ENCODE results near the gene CCDC85B. TPM values are rescaled to one million over a fixed set of nuclear protein-coding genes. Genes with fewer than 3 reads are reported as not detected.

The CCDC85B gene
- total RNA-seq, 1 donor: 43.6 TPM

- DNase-seq (ENCODE audit: low read depth in 2 of 3, low spot score in 2 of 3): peak in 2 of 3 donors; percentile 49 to 55
Observed at GRCh38 chr11:65857500-65857852, 33.0 kb upstream of the CCDC85B start.

GRCh38 chr11:65857853-65858680 is 32.4 kb upstream of the CCDC85B start, which contains the start of gene CFL1:
CFL1 (minus strand) TSS chr11:65858180; CDS start chr11:65858099, 81 bp downstream.
- DNase-seq (ENCODE audit: low read depth in 2 of 3, low spot score in 2 of 3): peak; percentile 89 to 98 (median 97)

DNA sequence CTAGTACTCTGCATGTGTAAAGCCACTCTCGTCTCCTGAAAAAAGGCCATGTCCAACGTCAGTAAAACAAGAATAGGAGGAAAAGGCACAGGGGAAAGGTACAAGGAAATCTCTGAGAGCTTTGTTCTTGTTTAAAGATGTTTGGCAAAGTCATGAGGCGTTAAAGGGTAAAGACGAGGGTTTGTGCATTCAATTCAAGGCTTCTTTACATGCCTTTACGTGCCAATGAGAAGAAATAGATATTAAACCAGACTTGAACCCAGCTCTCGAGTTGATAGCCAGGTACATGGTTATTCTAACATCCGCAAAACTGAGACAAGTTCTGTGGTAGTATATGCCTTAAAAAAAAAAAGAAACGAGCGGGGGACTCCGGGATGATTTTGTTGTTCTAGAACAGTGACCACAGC is 31.8 kb upstream of the CCDC85B start:
- peak in 1 of 3 donors; percentile 53 for DNase-seq (ENCODE audit: low read depth in 2 of 3, low spot score in 2 of 3)

DNA sequence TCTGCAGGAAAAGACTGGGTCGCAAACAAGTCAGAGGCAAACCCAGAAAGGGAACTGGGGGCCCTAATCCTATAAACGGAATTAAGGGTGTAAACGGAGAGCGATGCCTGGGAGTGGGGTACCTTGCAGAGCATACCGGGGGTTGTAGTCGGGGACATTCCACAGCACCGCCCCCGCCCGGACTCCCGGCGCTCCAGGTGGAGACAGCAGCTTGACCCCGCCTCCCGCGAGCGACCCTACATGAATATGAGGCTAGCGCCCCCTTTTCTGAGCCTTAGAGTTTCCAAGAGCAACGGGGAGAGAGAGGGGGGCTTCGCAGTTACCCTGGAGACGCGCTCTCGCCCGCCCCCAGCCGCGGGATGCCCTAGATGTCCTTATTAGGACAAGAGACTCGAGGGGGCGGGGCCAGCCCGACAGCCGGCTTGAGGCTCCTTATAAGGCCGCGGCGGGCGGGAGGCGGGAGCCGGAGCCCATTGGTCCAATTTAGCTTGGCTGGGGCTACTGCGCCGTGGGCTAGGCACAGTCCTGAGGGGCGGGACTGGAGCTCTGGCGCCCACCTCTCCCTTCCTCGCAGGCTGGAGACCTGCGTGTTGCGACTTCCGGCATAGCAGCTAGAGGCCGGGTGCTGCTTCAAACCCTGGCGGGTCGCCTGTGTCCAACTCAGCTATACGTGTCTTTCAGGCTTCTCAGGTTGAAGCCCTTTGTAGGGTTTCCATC is 31.2 kb upstream of the CCDC85B start:
- peak; percentile 79 to 99 (median 98) for DNase-seq (ENCODE audit: low read depth in 2 of 3, low spot score in 2 of 3)

DNA sequence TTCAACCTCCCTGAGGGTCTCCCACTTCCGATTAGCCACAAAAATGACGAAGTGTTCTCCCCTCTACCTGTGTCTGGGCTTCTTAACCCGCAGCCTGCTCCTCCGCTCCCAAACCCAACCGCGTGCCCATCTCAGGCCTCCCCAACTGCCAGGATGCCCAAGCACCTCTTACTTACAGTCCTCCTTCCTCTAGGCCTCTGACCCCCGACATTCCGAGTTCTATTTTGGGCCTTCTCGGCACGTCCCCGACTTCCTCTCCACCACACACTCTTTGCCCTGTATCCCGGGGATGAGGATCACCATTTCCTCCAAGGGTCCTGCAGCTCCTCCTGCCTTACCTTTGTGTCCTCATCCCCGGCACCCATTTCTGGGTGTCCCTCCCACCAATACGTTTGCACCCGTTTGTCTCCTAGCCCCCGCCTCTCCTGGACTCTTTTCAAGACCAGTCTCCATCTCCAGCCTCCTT is 30.6 kb upstream of the CCDC85B start:
- DNase-seq (ENCODE audit: low read depth in 2 of 3, low spot score in 2 of 3): no peak

DNA sequence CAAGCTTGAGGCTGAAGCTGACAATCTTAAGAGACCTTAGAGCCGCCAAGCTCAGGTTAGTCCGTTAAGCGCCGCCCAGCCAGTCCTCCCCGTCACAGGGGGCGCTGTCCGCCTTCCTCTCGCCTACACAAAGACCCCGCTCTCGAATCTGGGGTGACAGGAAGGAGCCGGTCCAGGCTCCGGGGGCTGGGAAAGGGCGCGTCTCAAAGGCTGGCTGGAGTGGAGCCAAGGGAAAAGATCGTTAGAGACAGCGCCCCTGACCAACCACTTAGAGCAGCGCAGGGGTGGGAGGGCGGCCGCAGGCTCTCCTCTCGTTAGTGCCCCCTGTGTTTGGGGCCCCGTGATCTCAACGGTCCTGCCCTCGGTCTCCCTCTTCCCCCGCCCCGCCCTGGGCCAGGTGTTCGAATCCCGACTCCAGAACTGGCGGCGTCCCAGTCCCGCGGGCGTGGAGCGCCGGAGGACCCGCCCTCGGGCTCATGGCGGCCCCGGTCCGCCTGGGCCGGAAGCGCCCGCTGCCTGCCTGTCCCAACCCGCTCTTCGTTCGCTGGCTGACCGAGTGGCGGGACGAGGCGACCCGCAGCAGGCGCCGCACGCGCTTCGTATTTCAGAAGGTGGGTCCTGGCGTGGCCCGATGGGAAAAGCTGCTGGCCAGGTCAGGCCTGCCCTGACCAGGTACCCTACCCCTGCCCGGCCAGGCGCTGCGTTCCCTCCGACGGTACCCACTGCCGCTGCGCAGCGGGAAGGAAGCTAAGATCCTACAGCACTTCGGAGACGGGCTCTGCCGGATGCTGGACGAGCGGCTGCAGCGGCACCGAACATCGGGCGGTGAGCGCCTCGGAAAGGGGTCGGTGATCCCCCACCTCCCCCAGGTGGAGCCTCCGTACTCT is 30.0 kb upstream of the CCDC85B start, which contains the start of gene MUS81:
MUS81 (plus strand) TSS at position 156 of the 887 bp plus-strand sequence; CDS start at position 477, 321 bp downstream.
- DNase-seq (ENCODE audit: low read depth in 2 of 3, low spot score in 2 of 3): peak; percentile 90 to 100 (median 97)

DNA sequence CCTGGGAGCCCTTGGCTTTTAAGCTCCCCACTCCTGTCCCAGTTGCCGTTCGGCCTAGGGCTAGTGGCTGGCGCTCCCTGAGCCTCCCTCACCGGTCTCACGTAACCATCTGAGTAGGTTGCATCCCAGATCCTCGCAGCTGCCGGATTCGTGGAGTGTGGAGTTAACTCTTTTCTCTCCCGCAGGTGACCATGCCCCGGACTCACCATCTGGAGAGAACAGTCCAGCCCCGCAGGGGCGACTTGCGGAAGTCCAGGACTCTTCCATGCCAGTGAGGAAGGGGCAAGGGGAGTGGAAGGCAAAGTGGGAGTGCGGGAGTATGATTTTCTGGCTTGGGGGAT is 29.3 kb upstream of the CCDC85B start:
- DNase-seq (ENCODE audit: low read depth in 2 of 3, low spot score in 2 of 3): no peak

- DNase-seq (ENCODE audit: low read depth in 2 of 3, low spot score in 2 of 3): no peak
Observed at GRCh38 chr11:65861533-65862183, 28.8 kb upstream of the CCDC85B start.

DNA sequence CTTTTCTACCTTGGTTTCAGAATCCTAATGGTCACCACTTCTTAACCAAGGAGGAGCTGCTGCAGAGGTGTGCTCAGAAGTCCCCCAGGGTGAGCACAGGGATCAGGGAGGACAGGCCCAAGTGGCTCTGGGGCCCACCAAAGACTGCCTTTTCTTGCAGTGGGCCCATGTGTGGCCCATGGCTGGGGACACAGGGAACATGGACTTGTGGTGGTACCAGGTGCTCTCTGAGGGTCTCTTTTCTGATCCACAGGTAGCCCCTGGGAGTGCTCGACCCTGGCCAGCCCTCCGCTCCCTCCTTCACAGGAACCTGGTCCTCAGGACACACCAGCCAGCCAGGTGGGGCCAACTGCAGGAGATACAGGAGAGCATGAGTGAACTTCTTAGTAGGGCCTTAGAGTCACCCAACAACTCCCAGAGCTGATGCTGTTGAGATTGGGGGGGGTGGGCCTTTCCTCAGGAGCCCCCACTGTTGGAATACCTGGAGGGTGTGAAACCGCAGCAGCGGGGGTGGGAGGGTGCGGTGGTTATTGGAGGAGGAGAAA is 28.2 kb upstream of the CCDC85B start:
- DNase-seq (ENCODE audit: low read depth in 2 of 3, low spot score in 2 of 3): no peak

DNA sequence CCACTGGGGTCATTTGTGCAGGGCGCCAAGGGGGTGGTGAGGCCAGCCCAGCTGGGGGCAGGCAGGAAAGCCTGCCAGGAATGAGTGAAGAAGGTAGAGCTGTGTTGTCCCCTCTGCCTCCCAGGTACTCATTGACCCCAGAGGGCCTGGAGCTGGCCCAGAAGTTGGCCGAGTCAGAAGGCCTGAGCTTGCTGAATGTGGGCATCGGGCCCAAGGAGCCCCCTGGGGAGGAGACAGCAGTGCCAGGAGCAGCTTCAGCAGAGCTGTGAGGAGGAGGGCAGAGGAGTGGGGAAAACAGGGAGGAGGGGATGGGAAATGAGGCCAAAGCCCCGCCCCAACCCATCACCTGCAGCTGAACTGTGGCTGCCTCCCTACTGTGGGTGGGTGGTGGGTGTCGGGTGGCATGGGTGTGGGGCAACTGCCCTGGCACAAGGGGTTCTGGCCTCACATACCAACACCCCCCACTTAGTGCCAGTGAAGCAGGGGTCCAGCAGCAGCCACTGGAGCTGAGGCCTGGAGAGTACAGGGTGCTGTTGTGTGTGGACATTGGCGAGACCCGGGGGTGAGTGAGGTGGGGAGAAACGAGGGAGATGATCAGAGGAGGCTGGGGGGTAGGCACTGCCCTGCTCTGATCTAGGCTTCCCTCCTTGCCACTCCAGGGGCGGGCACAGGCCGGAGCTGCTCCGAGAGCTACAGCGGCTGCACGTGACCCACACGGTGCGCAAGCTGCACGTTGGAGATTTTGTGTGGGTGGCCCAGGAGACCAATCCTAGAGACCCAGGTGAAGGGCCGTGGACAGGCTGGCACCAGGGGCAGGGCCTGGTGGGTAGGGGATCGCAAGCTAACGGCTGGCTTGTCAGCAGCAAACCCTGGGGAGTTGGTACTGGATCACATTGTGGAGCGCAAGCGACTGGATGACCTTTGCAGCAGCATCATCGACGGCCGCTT is 27.3 kb upstream of the CCDC85B start:
- no peak for DNase-seq (ENCODE audit: low read depth in 2 of 3, low spot score in 2 of 3)

DNA sequence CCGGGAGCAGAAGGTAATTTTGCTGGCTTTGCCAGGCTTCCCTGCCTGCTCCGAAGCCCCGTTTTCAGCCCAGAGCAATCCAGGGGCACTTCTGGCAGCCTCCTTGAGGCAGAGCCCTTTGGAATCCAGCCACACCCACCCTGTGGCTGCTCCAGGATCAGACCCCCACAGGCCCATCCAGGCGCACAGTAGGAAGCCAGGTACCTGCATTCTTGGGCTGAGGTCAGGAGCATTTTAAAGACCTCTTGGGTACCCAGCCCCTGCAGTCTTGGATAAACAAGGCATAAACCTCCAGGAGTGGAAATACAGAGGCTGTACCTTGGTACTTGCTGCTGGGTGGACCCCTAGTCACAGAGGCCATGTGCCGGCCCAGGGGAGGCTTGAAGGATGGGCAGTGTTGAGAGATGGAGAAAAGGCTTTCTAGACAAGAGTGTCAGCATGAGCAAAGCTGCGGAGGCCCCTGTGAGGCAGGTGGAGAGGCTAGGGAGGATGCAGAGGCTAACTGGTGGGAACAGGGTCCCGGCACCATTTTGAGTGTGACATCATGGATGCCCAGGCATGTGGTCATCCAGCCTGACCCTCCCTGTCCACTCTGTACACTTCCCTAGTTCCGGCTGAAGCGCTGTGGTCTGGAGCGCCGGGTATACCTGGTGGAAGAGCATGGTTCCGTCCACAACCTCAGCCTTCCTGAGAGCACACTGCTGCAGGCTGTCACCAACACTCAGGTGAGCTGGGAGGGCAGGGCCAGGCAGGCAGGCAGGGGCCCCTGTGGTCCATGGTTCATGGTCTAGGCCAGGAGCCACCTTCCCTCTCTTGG is 26.4 kb upstream of the CCDC85B start:
- no peak for DNase-seq (ENCODE audit: low read depth in 2 of 3, low spot score in 2 of 3)

- no peak for DNase-seq (ENCODE audit: low read depth in 2 of 3, low spot score in 2 of 3)
Observed at GRCh38 chr11:65864706-65865471, 25.6 kb upstream of the CCDC85B start.

DNA sequence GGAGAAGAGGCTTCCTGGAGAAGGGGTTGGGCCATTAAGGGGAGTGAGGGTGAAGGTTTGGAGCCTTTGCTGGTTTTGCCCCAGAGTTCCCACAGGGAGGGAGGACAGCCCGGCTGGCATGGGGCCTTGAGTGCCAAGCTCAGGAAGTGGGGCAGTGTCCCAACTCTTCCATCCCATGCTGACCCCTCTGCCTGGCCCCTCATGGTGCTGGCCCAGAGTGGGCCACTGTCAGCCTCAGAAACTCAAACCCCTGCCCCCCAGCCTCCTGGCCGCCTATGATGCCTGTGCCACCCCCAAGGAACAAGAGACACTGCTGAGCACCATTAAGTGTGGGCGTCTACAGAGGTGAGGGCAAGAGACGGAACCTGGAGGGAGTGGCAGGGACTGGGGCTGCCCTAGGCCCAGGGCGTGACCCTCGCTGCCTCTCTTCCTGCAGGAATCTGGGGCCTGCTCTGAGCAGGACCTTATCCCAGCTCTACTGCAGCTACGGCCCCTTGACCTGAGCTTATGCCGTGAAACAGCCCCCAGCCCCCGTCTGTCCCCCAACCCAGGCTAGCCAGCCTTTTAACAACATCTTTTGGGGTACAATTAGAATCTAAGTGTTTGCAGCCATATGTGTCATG is 24.8 kb upstream of the CCDC85B start:
- DNase-seq (ENCODE audit: low read depth in 2 of 3, low spot score in 2 of 3): no peak

- no peak for DNase-seq (ENCODE audit: low read depth in 2 of 3, low spot score in 2 of 3)
Observed at GRCh38 chr11:65866509-65867283, 23.8 kb upstream of the CCDC85B start.

DNA sequence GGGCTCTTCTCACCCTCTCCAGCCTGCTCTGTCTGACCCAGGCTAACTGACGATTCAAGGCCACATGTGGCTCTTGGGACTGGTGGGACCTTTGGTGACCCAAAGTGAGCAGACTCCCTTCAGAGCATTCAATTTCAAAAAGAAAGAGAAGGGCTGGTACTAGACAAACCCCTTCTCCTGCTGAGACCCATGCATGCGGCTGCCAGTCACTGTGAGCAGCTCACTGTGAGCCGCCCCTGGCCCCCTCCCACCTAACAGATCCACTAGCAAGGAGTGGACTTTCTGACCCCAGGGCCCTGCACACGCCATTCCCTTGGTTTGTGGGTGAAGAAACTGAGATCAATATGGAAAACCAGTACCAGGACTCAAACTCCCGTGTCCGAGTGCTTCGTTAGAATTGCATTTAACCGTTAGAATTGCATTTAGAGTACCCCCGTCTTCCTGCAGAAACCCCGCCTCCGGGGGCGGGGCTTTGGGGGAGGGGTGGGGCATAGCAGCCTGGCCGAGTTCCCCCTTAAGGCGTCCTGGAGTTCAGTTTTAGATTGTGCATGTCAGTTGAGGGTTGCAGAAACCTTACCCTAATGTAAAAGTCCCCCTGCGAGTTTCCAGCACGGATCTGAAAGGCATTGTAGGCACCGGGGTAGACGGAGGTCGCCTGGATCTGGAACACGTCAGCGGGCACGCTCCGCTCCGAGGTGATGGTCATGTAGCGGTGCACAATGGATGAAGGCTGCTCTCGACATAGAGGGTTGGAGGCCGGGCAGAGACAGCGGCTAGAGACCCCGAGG is 23.0 kb upstream of the CCDC85B start:
- DNase-seq (ENCODE audit: low read depth in 2 of 3, low spot score in 2 of 3): peak in 2 of 3 donors; percentile 36 to 45
